CD4-positive, alpha-beta memory T cell (primary cell): ENCODE measurements around the gene REP15. TPM values are rescaled to one million over a fixed set of nuclear protein-coding genes. Genes with fewer than 3 reads are reported as not detected.

Experiments
- CTCF ChIA-PET: fragments of 350-600 bp; sonication (Branson Sonifier 250); formaldehyde crosslinking; loops from one replicate; lab custom pipeline; 2021; ENCODE audit warnings: inconsistent platforms; ENCODE audit not compliant: partially characterized antibody; lab: Charles Lee
- POLR2A ChIA-PET: fragments of 350-600 bp; sonication (Branson Sonifier 250); formaldehyde crosslinking; loops from one replicate; lab custom pipeline; 2021; ENCODE audit not compliant: partially characterized antibody; lab: Charles Lee
- DNase-seq, 5 donors: peaks; one replicate each; pipeline versions ENCODE4 v3.0.0 to v3.0.0-alpha.2; 2020 to 2022; ENCODE audit warnings: mixed read lengths in 1 of 5
- H3K27ac ChIP-seq: one replicate; pipeline ENCODE4 v1.7.0; 2013; ENCODE audit warnings: low read depth, low read length
- H3K27me3 ChIP-seq: 2 replicates; pipeline ENCODE4 v1.7.0; 2013; ENCODE audit warnings: mild to moderate bottlenecking, low read length, moderate library complexity; ENCODE audit not compliant: insufficient read depth
- H3K36me3 ChIP-seq: 2 replicates; pipeline ENCODE4 v1.7.0; 2013; ENCODE audit warnings: mild to moderate bottlenecking, low read length, moderate library complexity; ENCODE audit not compliant: insufficient read depth
- H3K4me1 ChIP-seq: 2 replicates; pipeline ENCODE4 v1.7.0; 2013; ENCODE audit warnings: mild to moderate bottlenecking, low read length, moderate library complexity; ENCODE audit not compliant: insufficient read depth
- H3K4me3 ChIP-seq, 2 donors: one replicate each; pipeline ENCODE4 v1.7.0; 2013; ENCODE audit warnings: low read length in 2 of 2, mild to moderate bottlenecking in 1 of 2
- H3K9me3 ChIP-seq, 2 donors: one replicate each; pipeline ENCODE4 v1.7.0; 2013; ENCODE audit warnings: low read length in 2 of 2, control low read depth in 1 of 2; ENCODE audit not compliant: control insufficient read depth in 1 of 2
- H3K27ac Mint-ChIP-seq, 7 donors: one replicate each; pipeline ENCODE4 v1.8.0; 2020 to 2021; ENCODE audit warnings: mixed read lengths in 7 of 7, mild to moderate bottlenecking in 6 of 7, inconsistent platforms in 3 of 7, moderate library complexity in 3 of 7
- H3K27me3 Mint-ChIP-seq, 2 donors: one replicate each; pipeline ENCODE4 v1.8.0; 2020 to 2021; ENCODE audit warnings: mixed read lengths in 2 of 2
- H3K36me3 Mint-ChIP-seq, 2 donors: one replicate each; pipeline ENCODE4 v1.8.0; 2020 to 2021; ENCODE audit warnings: mixed read lengths in 2 of 2, inconsistent platforms in 1 of 2, mild to moderate bottlenecking in 1 of 2
- H3K4me1 Mint-ChIP-seq, 4 donors: one replicate each; pipeline ENCODE4 v1.8.0; 2020 to 2021; ENCODE audit warnings: mixed read lengths in 4 of 4, mild to moderate bottlenecking in 1 of 4
- H3K4me3 Mint-ChIP-seq, 8 donors: one replicate each; pipeline ENCODE4 v1.8.0; 2020 to 2021; ENCODE audit warnings: mixed read lengths in 8 of 8, mild to moderate bottlenecking in 7 of 8, moderate library complexity in 6 of 8, inconsistent platforms in 3 of 8
- H3K9me3 Mint-ChIP-seq, 8 donors: one replicate each; pipeline ENCODE4 v1.8.0; 2020 to 2021; ENCODE audit warnings: mixed read lengths in 8 of 8, mild to moderate bottlenecking in 5 of 8, inconsistent platforms in 3 of 8, moderate library complexity in 1 of 8
- intact Hi-C: fragments of 100-400 bp; cut with micrococcal nuclease; formaldehyde crosslinking; loops from one replicate; pipeline ENCODE4 v1.15.1; 2023
- polyA plus RNA-seq, 2 donors: library from polyadenylated mRNA; unstranded; fragments of 300-500 nt; fragmentation: Illumina TruSeq; gene quantifications; one replicate each; pipeline ENCODE4 v1.2.3, GENCODE V29; 2021
- total RNA-seq, 2 experiments: library from RNA; stranded (reverse); gene quantifications; one replicate each; pipeline ENCODE4 v1.2.3, GENCODE V29; 2021

The REP15 gene
- total and polyA plus RNA-seq, 4 experiments from 2014 or later, result 0.47 TPM; not detected in 3

DNA sequence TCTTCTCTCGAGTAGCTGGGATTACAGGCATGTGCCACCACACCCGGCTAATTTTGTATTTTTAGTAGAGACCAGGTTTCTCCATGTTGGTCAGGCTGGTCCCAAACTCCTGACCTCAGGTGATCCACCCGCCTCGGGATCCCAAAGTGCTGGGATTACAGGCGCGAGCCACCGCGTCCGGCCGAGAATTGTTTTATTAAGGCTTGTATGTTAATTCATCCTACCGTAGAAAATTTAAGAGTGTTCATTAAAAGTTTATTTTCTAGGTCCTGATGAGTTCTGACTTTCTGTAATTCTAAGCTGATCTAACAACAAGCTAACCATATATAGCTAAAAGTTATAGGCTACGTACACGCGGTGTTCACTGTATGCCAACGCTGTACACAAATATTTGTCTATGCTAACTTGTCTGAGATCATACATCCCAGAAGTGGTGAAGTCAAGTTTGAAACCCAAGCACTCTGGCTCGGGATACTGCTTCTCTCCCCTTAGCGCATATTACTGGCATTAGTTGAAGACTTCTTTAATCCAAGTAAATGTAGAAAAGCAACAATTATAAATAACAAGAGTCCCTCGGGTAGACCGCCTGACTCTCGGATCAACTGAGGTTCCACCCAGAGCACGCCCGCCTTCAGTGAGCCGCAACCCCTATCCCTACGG lies 13.8 kb downstream of the REP15 start:
- no peaks in the 10 kb centered on the region for H3K27me3 Mint-ChIP-seq
- Histone ChIP-seq H3K4me1 (peaks cover 25% of the 10 kb centered on the region), H3K27me3 (no peaks in the 10 kb centered on the region), H3K9me3 (no peaks in the 10 kb centered on the region), H3K27ac (peak overlapping the region; percentile 70), H3K4me3 (peak overlapping the region; percentile 52 to 78), H3K36me3 (peaks cover 3% of the 10 kb centered on the region)
- peaks cover 0 to 5% (median 0%) of the 10 kb centered on the region in 8 donors for H3K9me3 Mint-ChIP-seq
- H3K4me3 Mint-ChIP-seq, result peak overlapping the region; percentile 92 to 100 (median 98)
- peaks cover 15 to 44% (median 29%) of the 10 kb centered on the region in 4 donors for H3K4me1 Mint-ChIP-seq
- no peak for DNase-seq
- CTCF ChIA-PET, result interaction anchor here (1.1 to 1.3 kb wide), 2 partner anchors 9 to 276 kb away, joined by 3 to 4 read pairs; no protein-coding TSS in a partner anchor
- intact Hi-C loops, result loop anchor here (1.0 to 10.0 kb wide), 6 partner anchors 71 to 771 kb away; partner anchors contain the start of genes CCDC91, FGFR1OP2, KLHL42 and MANSC4
- peaks cover 4 to 29% of the 10 kb centered on the region in 2 donors for H3K36me3 Mint-ChIP-seq
- peak overlapping the region; percentile 90 to 99 (median 97) for H3K27ac Mint-ChIP-seq
- POLR2A ChIA-PET, result interaction anchor here (0.6 to 1.6 kb wide), 4 partner anchors 9 to 688 kb away, joined by 3 to 11 read pairs (median 4); partner anchors contain the start of genes CCDC91, KLHL42, MANSC4 and MED21

DNA sequence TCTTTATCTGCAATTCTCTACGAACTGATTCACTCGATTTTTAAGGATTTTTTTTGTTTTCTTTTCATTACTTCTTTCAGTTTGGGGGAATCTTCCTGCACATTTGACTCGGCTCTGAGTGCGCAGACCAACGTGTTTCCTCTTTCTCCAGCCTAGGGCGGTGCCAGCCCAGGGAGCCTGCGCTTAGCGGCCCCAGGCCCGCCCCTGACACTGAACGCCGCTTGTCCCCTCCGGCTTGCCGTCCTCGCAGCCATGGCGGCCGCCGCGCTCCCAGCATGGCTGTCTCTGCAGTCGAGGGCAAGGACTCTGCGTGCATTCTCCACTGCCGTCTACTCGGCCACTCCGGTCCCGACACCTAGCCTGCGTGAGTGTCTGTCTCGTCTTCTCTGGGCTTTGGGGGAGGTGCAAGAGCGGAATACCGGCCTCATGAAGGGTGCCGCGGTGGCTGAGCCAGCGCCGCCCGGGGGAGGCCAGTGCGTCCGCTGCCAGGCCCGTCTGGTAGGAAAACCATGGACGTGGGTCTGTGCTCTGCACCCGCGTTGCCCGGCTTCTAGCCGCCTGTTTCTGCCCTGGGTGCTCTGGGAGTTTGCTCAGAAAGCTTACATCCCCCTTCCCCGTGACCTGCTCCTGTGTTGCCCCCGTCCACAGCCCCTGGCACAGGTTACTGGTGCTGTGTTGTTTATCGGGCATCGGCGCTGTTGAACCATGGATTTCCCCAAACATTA lies 14.5 kb downstream of the REP15 start, which contains the start of gene MRPS35:
Gene MRPS35 (plus strand): TSS at position 241 of the 725 bp plus-strand sequence. CDS start 12 bp downstream, at position 253.
- Histone ChIP-seq H3K4me3 (peak within 1 kb of the TSS; percentile 52 to 78), H3K27me3 (no peaks in the 10 kb centered on the region), H3K9me3 (no peaks in the 10 kb centered on the region), H3K4me1 (peaks cover 25% of the 10 kb centered on the region), H3K27ac (peak within 1 kb of the TSS; percentile 70), H3K36me3 (peaks cover 3% of the 10 kb centered on the region)
- H3K4me1 Mint-ChIP-seq, result peaks cover 15 to 44% (median 29%) of the 10 kb centered on the region in 4 donors
- CTCF ChIA-PET, result no interaction called here
- peak within 1 kb of the TSS; percentile 90 to 99 (median 97) for H3K27ac Mint-ChIP-seq
- H3K36me3 Mint-ChIP-seq, result peaks cover 4 to 29% of the 10 kb centered on the region in 2 donors
- H3K9me3 Mint-ChIP-seq, result peaks cover 0 to 5% (median 0%) of the 10 kb centered on the region in 8 donors
- peak; percentile 90 to 92 (median 91) for DNase-seq
- H3K4me3 Mint-ChIP-seq, result peak within 1 kb of the TSS; percentile 92 to 100 (median 98)
- POLR2A ChIA-PET, result interaction anchor here (0.6 to 1.6 kb wide), 5 partner anchors 10 to 479 kb away, joined by 3 to 11 read pairs (median 4); partner anchors contain the start of genes CCDC91, KLHL42 and MANSC4
- no peaks in the 10 kb centered on the region for H3K27me3 Mint-ChIP-seq
- intact Hi-C loops, result loop anchor here (1.0 to 2.0 kb wide), 5 partner anchors 70 to 772 kb away; partner anchors contain the start of genes CCDC91, FGFR1OP2, KLHL42 and MANSC4

DNA sequence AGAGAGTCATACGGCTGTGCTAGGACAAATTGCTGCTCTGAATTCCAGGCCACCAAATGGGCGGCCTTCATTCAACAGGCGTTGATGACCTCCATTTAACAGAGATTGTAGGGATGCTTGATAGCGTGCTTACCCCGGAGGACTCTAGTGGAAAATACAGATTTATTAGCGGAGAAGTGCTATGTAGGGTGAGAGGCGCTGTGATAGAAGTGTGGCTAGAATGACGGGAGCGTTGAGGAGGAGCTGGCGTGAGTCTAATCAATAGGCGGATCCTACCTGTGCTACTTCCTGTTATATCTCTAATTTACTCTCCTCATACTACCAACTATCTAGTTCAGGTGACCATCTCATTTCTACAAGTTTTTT lies 15.1 kb downstream of the REP15 start:
- DNase-seq, result peak in 3 of 5 donors; percentile 13 to 40 (median 18)
- no peaks in the 10 kb centered on the region for H3K27me3 ChIP-seq
- Mint-ChIP-seq H3K27me3 (no peaks in the 10 kb centered on the region), H3K36me3 (peaks cover 4 to 31% of the 10 kb centered on the region in 2 donors), H3K27ac (peak overlapping the region; percentile 90 to 99 (median 97)), H3K4me3 (peak overlapping the region; percentile 92 to 100 (median 98)), H3K9me3 (peaks cover 0 to 5% (median 0%) of the 10 kb centered on the region in 8 donors), H3K4me1 (peaks cover 15 to 44% (median 29%) of the 10 kb centered on the region in 4 donors)
- H3K27ac ChIP-seq, result peak overlapping the region; percentile 70
- H3K36me3 ChIP-seq, result peaks cover 3% of the 10 kb centered on the region
- H3K4me1 ChIP-seq, result peaks cover 25% of the 10 kb centered on the region
- POLR2A ChIA-PET, result interaction anchor here (0.6 to 1.0 kb wide), 2 partner anchors 31 to 69 kb away, joined by 3 to 4 read pairs; partner anchors contain the start of genes KLHL42 and MANSC4
- no peaks in the 10 kb centered on the region for H3K9me3 ChIP-seq
- intact Hi-C loops, result loop anchor here (2.0 kb wide), 2 partner anchors 70 to 772 kb away; partner anchors contain the start of genes FGFR1OP2, KLHL42 and MANSC4
- CTCF ChIA-PET, result no interaction called here
- peak overlapping the region; percentile 52 to 78 for H3K4me3 ChIP-seq

DNA sequence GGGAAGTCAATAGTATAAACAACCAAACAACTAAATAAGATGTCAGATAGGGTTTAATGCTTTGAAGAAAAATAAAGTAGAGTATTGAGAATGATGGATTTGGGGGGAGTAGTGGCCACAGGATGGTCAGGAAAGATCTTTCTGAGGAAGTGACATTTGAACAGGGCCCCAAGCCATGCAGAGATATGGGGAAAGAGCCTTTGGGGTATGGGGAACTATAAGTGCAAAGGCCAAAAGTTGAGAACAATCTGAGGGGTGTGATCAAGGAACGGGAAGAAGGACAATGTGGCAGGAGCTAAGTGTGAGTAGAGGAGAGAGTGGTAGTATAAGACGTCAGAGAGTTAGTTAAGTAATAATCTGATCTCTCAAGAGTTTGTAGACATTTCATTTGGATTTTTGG lies 15.7 kb downstream of the REP15 start:
- DNase-seq, result no peak
- Mint-ChIP-seq H3K4me3 (peak overlapping the region; percentile 52 to 100 (median 80)), H3K27ac (peak overlapping the region in 6 of 7 donors; percentile 1 to 97 (median 84)), H3K9me3 (peaks cover 0 to 5% (median 0%) of the 10 kb centered on the region in 8 donors), H3K36me3 (peaks cover 4 to 32% of the 10 kb centered on the region in 2 donors), H3K27me3 (no peaks in the 10 kb centered on the region), H3K4me1 (peaks cover 15 to 44% (median 30%) of the 10 kb centered on the region in 4 donors)
- no peak overlapping the region for H3K4me3 ChIP-seq
- ChIA-PET CTCF (no interaction called here), POLR2A (interaction anchor here (1.0 kb wide), 1 partner anchor 68 kb away, joined by 4 read pairs; the partner anchor contains the start of genes KLHL42 and MANSC4)
- no peaks in the 10 kb centered on the region for H3K9me3 ChIP-seq
- H3K36me3 ChIP-seq, result peaks cover 3% of the 10 kb centered on the region
- no peaks in the 10 kb centered on the region for H3K27me3 ChIP-seq
- peaks cover 25% of the 10 kb centered on the region for H3K4me1 ChIP-seq
- intact Hi-C loops, result loop anchor here (2.0 kb wide), 2 partner anchors 69 to 773 kb away; partner anchors contain the start of genes FGFR1OP2, KLHL42 and MANSC4
- no peak overlapping the region for H3K27ac ChIP-seq

DNA sequence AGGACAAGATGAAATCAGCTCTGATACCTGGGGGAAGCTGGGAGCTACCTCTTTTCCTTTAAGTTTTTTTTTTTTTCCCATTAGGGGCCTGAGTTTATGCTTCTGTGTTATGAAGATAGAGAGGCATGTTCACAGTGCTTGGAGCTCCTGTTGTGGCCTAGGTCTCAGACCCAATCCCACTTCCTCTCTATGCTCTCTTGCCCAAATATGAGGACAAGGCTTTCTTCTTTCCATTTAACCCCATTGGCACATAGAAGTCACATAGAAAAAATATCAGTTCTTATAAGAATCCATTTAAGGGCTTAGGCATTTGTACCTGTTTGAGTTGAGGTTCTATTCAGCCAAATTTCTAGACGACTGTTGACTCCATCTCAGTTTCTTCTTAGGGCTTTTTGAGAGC lies 27.0 kb downstream of the REP15 start:
- no peaks in the 10 kb centered on the region for H3K9me3 Mint-ChIP-seq
- H3K27me3 ChIP-seq, result no peaks in the 10 kb centered on the region
- DNase-seq, result no peak
- ChIA-PET POLR2A (no interaction called here), CTCF (interaction anchor here (1.0 to 1.2 kb wide), 3 partner anchors 16 to 216 kb away, joined by 3 to 4 read pairs (median 4); no protein-coding TSS in a partner anchor)
- no peak overlapping the region for H3K4me3 ChIP-seq
- no peaks in the 10 kb centered on the region for H3K9me3 ChIP-seq
- H3K36me3 ChIP-seq, result peaks cover 15% of the 10 kb centered on the region
- no peaks in the 10 kb centered on the region for H3K4me1 ChIP-seq
- intact Hi-C loops, result no loop called here
- no peaks in the 10 kb centered on the region for H3K27me3 Mint-ChIP-seq
- H3K27ac Mint-ChIP-seq, result peak overlapping the region in 1 of 7 donors; percentile 66
- H3K27ac ChIP-seq, result no peak overlapping the region
- H3K36me3 Mint-ChIP-seq, result peaks cover 21 to 55% of the 10 kb centered on the region in 2 donors
- peaks cover 3 to 9% (median 4%) of the 10 kb centered on the region in 4 donors for H3K4me1 Mint-ChIP-seq
- H3K4me3 Mint-ChIP-seq, result no peak overlapping the region

DNA sequence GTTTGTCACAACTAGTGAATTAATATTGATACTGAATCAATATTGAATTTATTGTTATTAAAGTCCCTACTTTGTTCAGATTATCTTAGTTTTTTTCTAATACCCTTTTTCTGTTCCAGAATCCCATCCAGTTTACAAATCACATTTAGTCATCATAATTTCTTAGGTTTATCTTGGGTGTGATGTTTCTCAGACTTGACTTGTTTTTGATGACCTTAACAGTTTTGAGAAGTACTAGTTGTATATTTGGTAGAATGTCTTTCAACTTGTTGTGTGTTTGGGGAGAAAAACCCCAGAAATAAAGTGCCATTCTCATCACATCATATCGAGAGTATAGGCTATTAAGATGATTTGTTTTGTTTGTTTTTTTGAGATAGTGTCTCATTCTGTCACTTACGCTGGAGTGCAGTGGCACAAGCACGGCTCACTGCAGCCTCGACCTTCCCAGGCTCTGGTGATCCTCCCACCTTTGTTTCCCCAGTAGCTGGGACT lies 33.9 kb downstream of the REP15 start:
- Histone ChIP-seq H3K4me1 (no peaks in the 10 kb centered on the region), H3K9me3 (no peaks in the 10 kb centered on the region), H3K36me3 (peaks cover 9% of the 10 kb centered on the region), H3K27ac (no peak overlapping the region), H3K4me3 (no peak overlapping the region), H3K27me3 (no peaks in the 10 kb centered on the region)
- Mint-ChIP-seq H3K9me3 (no peaks in the 10 kb centered on the region), H3K36me3 (peaks cover 32 to 57% of the 10 kb centered on the region in 2 donors), H3K4me3 (no peak overlapping the region), H3K27ac (peak overlapping the region in 1 of 7 donors; percentile 62), H3K27me3 (no peaks in the 10 kb centered on the region), H3K4me1 (peaks cover 3 to 6% (median 4%) of the 10 kb centered on the region in 4 donors)
- intact Hi-C loops, result loop anchor here (5.0 kb wide), 2 partner anchors 112 to 1142 kb away; no protein-coding TSS in a partner anchor
- DNase-seq, result no peak
- POLR2A ChIA-PET, result no interaction called here
- CTCF ChIA-PET, result no interaction called here
